Measurements from ENCODE around the gene MEI1. TPM values are rescaled to one million over a fixed set of nuclear protein-coding genes. Genes with fewer than 3 reads are reported as not detected.

The MEI1 gene
- total RNA-seq, 1 donor from 2014 or later = 6.8 TPM

DNA sequence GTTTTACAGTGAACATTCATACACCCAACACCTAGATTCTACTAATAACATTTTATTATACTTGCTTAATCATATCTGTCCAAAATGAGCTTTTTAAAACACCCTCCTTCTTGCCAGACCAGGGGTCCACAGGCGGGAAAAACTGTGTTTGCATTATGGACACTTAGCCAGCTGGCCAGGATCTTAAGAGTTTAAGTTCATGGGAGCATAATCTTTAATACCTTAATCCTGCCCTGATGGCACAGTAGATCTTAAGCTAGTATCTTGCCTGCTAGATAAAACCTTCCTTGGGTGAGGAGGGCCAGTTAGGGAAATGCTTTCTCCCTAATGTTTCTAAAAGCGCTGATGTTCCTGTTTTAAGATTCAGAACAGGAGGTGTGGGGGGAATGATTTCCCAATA lies 88.0 kb downstream of the MEI1 start:
- no peak for DNase-seq (ENCODE audit: low spot score)

DNA sequence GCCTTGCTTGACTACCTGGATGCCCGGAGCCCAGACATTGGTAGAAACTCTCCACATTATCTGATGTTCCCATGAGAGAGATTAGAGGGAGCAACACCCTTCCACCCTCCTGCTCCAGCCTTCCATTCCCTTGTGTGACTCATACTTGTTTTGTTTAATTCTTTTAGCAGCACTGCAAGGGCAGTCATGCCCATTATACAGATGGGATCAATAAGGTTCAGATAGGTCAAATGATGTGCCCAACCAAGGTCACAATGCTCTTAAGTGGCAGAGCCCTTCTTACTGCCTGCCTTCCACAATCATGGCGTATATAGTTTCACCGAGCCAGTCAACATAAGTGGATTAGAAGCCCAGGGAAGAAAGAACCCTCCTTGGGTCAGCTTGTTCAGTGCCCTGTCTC lies 94.6 kb downstream of the MEI1 start:
- no peak for DNase-seq (ENCODE audit: low spot score)

DNA sequence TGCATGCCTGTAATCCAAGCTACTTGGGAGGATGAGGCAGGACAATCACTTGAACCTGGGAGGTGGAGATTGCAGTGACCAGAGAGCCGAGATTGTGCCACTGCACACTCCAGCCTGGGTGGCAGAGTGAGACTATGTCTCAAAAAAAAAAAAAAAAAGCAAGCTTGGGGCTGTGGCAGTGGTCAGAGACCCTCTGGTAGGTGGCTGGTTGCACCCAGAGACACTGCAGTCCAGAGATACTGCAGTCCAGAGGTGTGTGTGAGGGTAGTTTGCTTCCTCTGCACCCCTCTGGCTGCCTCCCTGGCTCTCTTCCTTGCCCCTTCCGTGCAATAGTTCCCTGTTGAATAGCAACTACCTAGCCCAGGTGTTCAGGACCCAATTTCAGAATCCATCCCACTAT lies 99.4 kb downstream of the MEI1 start:
- no peak for DNase-seq (ENCODE audit: low spot score)

DNA sequence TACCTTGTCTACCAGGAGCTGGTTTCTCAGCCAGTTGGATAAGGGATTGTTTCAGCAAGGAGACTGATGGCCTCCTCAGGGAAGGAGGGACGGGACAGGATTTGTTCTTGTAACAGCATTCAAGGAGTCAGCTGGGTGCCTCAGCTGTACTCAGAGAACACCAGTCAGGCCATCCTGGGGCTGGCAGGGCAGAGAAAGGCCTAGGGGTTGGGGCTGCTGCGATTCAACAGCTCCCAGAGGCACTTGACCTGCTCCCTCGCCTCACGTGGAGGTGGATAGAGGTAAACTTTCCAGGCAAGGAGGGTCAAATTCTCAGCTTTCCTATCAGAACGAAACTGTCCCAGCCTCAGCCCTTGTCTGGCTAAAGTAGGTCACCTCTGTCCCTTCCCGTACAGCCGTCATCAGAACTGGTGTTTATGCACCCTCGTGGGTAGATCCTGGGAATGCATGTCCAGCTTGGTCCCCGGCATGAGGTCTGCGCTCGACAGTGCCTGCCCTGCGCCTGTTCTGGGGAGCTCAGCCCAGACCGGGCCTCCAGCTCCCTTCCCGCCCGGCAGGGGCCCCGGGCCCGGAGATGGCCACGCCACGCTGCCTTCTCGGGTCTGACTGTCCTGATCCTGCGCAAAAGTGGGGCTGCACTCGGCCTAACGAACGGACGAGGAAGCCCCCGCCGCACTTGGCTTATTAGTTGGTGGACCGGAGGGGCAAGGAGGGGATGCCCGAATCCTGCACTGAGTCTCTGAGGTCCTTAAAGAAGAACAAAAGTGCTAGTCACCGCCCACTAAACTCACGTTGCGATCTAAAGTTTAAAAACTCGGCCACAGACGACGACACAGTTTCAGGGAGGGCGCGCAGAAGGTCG lies 100.4 kb downstream of the MEI1 start:
- DNase-seq (ENCODE audit: low spot score) = peak; percentile 53

DNA sequence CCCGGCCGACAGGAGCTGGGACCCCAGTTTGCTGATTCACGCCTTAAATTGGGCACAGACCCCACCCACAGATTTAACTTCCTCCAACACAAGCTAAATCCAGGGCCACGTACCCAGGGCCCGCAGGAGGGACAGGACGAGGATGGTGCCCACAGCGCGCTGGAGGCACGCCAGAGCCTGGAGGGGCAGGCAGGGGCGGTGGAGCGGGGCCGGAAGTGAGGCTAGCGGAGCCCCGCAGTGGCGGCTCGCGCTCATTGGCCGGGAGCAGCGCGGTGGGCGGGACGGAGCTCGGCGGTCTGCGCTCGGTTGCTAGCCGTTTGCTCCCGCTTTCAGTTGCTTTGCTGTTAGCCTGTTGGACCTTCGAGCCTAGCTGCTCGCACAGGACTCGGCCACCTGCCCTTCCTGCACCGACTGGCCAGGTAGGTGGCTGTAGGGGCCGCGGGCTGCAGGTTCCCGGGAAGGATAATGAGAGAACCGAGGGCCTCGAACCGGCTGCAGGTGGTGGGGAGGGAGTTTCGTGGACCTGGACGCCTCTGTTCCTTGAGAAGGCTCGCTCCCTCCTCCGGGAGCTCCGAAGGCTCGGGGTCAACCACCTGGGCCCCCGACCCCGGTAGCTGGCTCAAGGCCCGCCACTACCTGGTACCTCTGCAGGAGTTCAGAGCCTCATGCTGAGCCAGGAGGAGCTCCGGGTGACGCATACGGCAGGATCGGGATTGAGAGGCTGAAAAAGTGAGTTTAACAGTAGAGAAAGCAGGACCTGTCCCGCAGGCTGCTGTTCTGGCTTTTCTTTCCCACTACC lies 101.2 kb downstream of the MEI1 start, which contains the start of gene CCDC134:
TSS of gene CCDC134 (plus strand) at position 332 of the 799 bp plus-strand sequence. CDS start 8,212 bp downstream, outside the sequence.
- DNase-seq (ENCODE audit: low spot score) = peak; percentile 92

DNA sequence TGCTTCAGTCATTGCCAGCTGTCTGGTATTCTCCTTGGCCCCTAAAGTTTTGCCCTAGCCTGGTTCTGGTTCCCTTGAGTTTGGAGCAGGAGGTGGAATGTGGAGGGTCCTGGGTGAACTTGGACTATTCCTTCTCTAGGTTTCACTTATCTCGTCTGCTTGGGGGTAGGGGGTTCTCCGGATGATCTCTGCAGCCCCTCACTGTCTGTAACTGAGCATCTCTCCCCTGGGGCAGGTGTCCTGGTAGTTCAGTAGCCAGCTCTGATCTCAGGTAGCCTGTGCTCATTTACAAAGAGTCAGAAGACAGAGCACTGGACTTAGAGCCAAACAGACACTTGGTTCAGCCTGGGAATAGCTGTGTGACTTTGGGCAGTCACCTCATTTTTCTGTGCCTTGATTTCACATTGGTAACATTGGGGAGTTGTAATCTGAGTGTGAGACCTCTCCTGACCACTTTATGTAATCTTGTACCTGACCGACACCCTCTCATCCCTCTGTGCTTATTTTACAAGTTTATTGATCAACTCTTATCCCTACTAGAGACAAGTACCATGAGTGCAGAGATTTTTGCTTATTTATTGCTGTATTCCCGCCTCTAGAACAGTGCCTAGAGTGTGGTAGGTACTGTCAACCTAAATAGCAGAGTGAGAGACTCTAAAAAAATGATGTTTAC lies 102.0 kb downstream of the MEI1 start:
- DNase-seq (ENCODE audit: low spot score) = no peak

DNA sequence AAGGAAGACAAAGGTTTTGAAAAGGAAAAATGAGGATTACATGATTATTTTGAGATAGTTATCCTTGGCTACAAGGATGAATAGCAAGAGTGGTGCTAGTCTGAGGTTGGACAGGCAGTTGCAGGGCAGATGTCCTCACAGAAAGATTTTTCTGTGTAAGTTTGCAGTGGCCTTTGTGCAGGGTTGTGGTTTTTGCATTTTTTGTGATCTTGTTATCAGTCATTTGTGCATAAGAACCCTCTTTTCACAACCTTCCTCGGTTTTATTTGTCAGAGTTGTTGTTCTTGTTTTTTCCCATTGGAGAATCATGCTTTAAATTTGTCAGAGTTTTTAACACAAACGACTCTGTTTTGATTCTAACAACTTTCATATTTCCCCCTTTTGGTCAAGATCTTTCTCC lies 102.6 kb downstream of the MEI1 start:
- no peak for DNase-seq (ENCODE audit: low spot score)

DNA sequence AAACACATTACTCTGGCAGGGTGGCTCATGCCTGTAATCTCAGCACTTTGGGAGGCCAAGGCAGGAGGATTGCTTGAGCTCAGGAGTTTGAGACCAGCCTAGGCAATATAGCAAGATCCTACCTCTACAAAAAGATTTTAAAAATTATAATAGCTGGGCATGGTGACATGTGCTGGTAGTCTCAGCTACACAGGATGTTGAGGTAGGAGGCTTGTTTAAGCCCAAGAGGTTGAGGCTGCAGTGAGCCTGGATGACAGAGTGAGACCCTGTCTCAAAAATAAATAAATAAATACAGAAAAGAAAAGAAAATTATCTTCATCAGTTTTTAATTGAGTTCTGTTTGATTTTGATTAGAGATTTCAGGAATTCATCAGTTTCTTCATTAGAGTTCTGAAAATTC lies 106.3 kb downstream of the MEI1 start:
- no peak for DNase-seq (ENCODE audit: low spot score)

DNA sequence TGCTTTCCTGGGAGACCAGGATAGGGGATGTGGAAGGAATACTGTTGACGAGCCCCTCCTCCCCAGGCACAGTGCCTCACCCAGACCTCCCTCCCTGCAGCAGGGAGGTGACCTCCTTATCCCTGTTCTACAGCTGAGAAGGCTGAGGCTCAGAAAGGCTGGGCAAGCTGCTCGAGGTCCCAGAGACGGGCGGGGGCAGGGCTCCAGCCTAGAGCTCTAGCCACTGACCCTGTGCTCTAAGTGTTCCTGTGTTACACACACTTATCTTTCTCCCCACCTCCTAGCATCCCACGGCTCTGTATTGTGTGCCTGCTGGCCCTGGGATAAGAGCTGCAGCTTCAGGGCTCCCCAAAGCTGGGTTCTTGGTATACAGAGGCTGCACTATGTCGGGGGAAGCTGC lies 109.1 kb downstream of the MEI1 start:
- DNase-seq (ENCODE audit: low spot score) = no peak

DNA sequence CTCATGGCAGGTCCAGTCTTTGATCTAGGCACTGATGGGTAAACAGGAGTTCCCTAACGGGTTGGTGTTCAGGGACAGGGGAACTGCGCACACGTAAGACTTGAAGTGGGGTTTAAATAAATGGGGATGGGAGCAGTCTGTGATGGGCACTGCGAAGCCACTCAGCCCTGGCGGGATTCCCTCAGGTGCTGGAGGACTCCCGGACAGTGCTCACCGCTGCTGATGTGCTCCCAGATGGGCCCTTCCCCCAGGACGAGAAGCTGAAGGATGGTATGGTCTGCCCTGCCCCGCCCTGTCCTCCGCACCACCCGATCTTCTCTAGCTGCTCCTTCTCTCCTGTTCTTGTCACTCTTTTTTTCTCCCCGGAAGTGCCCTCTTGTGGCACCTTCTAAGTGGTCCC lies 110.7 kb downstream of the MEI1 start:
- DNase-seq (ENCODE audit: low spot score) = no peak

DNA sequence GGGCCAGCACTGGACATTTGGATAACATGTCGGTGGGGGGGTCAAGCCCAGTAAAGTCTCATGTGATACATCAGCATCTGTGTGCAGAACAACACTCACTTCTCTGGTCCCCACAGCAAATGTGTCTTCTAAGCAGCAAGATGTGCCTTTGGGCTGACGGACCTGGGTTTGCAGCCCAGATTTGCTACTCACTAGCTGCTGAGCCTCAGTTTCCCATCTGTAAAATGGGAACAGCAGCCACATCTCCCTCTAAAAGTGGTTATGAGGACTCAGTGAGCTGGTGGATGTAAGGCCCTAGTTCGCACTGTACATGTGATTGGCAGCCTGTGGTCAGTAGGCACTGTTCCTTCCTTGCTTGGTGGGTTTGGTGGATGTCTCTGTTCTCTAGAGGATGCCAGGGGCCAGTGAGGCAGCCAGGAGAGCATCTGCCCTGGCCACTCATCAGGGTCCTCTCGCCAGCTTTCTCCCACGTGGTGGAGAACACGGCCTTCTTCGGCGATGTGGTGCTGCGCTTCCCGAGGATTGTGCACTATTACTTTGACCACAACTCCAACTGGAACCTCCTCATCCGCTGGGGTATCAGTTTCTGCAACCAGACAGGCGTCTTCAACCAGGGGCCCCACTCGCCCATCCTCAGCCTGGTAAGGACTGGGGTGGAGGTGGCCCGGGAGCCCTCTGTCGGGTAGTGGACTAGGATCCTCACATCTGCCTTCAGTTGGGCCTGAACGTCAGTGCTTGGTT lies 113.7 kb downstream of the MEI1 start:
- no peak for DNase-seq (ENCODE audit: low spot score)

DNA sequence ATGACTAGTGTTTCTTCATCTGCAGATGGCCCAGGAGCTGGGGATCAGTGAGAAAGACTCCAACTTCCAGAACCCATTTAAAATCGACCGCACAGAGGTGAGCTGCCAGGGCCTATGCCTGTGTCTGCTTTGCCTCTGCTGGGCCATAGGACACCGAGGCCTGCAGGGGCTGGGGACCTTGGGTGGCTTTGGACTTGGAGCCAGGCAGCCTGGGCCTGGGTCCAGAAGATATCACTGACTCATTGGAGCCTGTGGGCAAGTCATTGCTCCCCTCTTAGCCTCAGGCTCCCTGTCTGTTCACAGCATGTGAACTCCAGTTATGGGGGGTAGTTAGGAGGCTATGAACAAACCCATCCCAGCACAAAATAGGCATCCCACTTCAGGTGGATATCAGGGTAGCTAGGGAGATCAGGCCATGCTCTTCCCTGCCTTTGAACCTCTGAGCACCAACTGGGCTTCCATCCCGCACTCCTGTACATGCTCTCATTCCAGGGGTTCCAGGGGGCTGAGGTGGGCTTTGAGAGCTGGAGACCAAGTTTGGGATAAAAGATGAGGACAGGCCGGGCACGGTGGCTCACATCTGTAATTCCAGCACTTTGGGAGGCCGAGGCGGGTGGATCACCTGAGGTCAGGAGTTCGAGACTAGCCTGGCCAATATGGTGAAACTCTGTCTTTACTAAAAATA lies 114.6 kb downstream of the MEI1 start:
- DNase-seq (ENCODE audit: low spot score) = no peak

DNA sequence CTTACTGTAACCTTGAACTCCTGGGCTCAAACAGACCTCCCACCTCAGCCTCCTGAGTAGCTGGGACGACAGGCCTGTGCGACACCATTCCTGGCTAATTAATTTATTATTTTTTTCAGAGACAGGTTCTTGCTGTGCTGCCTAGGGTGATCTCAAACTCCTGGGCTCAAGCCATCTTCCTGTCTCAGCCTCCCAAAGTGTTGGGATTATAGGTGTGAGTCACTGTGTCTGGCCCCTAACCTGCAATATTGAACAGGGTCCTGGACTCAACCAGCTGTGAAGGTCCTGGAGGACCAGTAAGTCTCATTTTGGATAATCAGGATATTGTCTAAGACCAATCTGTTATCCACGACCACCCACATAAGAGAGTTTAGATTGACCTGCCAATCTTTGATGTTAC lies 116.4 kb downstream of the MEI1 start:
- no peak for DNase-seq (ENCODE audit: low spot score)

DNA sequence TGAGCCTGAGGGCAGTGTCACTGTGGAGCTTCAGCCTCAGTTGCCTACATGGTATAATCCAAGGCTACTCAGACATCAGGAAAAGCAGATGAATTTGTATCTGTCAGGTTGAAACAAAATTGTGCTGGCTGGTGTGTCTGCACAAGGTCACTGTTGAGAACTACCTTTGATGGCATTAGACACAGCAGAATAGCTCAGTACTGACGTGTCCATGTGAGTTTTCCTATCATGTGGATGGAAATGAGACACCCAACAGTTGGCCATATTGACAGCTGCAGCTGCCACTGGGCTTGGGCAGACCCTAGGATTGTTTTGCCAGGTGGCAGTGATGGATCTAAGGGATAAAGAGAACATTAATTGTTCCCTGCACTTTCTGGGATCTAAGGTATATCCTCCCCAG lies 116.9 kb downstream of the MEI1 start:
- no peak for DNase-seq (ENCODE audit: low spot score)

DNA sequence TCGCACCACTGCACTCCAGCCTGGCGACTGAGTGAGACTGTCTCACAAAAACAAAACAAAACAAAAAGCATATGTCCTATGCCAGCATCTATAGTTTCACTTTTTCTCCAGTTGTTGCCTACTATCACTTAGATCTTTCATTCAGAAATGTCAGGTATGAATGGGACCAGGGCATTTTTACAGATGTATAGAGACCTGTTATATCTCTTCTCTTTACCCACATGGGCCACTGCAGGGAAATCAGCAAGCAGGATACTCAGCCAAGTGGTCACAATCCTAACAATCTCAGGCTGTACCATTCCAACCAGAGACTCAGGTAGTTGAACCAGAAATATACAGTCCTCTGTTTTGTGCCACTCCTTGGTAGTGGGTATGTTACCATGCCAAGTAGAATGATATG lies 117.6 kb downstream of the MEI1 start:
- no peak for DNase-seq (ENCODE audit: low spot score)

DNA sequence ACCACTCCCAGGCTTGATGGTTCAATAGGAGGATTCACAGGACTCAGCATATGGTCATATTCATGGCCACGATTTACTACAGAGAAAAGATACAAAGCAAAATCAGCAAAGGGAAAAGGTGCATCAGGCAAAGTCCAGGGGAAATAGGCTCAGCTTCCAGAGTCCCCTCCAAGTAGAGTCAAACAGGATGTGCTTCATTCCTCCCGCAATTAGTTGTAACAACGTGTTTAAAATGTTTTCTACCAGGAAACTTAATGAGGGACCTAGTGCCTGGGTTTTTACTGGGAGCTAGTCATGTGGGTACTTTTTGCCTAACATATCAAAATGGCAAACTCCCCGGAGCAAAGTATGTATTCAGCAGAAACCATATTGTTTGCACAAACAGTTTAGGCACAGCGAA lies 118.7 kb downstream of the MEI1 start:
- no peak for DNase-seq (ENCODE audit: low spot score)

DNA sequence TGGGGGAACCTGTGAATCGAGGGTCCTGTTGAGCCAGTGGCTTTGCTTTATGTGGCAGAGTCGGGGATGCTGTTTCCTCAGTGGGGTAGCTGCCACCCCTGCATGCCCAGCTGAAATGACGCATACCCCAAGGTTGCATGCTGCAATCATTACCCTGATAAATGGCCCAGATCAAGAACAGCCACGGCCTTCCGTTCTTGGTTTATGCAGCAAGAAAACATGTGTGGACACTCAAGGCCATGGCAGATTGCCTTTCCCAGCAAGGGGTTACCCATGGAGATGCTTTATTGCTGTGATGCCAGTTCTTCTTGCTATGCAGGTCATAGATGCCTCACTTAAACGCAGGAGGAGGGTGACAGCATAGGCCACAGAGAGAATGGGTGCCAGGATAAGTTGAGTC lies 119.3 kb downstream of the MEI1 start:
- DNase-seq (ENCODE audit: low spot score) = no peak

DNA sequence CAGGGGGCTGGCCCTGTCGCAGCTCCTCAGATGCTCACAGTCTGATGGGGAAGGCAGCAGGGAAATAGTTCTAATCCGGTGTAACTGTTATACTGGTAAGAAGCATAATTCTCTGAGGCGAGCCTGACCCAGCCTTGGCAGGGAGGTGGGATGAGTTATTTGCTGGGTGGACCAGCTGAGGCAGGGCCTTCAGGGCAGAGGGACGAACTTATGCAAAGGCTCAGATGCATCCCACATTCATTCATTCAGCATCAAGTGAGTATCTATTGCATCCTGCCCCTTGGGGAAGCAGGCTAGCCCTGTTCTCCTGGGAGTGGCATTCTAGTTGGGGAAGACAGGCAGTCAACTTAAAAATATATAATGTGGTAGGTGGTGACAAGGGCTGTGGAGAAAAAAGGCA lies 120.0 kb downstream of the MEI1 start:
- DNase-seq (ENCODE audit: low spot score) = no peak

DNA sequence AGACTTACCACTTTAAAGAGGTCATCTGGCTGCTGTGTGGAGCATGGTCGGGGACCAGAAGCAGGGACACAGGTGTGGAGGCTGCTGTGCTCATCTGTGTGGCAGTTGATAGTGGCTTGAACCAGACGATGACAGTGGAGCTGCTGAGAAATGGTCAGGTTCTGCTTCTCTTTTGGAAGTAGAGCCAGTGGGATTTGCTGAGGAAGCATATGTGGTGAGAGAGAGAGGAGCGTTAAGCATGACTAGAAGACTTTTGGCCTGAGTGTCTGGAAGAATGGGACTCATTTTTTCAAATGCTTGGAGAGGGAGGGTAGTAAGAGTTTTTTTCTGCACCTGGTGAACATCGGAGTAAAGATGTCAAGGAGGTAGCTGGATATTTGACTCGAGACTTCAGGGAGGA lies 121.1 kb downstream of the MEI1 start:
- no peak for DNase-seq (ENCODE audit: low spot score)

DNA sequence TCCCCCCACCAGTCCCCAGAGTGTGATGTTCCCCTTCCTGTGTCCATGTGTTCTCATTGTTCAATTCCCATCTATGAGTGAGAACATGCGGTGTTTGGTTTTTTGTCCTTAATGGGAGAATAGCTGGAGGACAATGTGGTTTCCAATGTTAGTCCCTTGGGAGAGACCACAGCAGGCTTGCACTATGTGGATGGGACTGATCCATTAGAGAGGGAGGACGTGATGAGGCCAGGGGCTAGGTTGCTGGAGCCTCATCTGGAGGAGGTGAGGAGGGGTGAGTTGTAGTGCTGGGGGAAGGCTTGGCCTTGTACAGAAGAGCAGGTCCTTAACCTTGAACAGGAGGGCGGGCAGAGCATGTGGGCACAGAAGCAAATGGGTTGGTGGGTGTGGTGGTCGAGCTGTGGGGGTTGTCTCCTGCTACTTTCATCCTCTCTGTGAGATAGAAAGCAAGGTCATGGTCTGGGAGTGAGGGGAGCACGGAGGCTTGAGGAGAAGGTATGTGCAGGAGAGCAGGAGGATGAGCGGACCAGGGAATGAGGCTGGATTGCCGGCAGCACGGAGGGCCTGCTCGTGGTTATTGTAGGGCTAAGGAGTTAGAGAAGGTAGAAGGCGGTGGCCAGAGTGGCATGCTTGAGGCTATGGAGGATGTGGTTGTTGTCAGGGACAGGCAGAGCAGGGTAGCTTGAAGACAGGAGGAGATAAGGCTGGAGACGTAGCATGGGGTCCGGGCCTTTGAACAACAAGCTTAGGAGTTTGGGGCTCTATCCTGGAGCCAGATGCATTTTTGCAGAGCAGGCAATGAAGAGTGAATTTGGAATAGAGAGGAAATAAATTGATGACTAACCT lies 122.4 kb downstream of the MEI1 start:
- DNase-seq (ENCODE audit: low spot score) = no peak
